GM12875 (cell line): Measurements from ENCODE around the gene GNA12.

Experiments
- H3K4me3 ChIP-seq: one replicate; pipeline ENCODE4 v1.5.1; 2011; ENCODE audit warnings: low read depth, low read length, control low read depth
- CTCF ChIP-seq: IDR thresholded peaks from 2 replicates; pipeline ENCODE4 v1.5.1; 2011; ENCODE audit warnings: low read depth, mild to moderate bottlenecking, control low read depth, inconsistent platforms, low read length, moderate library complexity, borderline replicate concordance; ENCODE audit not compliant: insufficient read depth

The GNA12 gene

GRCh38 chr7:2830609-2831376, 13.3 kb downstream of the GNA12 start:
- TF ChIP-seq CTCF: no peak
- H3K4me3 ChIP-seq: no peak overlapping the region

DNA sequence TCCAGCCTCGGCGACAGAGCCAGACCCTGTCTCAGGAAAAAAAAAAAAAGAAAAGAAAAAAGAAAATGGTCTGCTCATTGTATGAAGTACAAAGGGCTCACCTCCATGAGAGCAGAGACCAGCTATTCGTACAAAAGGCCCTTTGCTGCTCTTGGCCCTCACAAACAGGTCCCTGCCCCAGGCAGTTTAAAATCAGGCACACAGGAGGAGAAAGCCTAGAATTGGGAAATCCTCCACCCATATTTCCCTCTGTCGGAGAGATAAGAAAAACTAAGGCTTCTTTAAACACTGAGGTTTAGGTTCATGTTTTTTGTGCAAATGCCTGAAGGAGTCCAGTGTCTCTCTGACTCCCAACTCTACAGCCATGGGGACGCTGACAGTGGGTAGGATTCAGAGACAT, 15.1 kb downstream of the GNA12 start:
- no peak overlapping the region for H3K4me3 ChIP-seq
- no peak for TF ChIP-seq CTCF

- TF ChIP-seq CTCF: no peak
- no peak overlapping the region for H3K4me3 ChIP-seq
These were observed 17.3 kb downstream of the GNA12 start for GRCh38 chr7:2826771-2827170.

DNA sequence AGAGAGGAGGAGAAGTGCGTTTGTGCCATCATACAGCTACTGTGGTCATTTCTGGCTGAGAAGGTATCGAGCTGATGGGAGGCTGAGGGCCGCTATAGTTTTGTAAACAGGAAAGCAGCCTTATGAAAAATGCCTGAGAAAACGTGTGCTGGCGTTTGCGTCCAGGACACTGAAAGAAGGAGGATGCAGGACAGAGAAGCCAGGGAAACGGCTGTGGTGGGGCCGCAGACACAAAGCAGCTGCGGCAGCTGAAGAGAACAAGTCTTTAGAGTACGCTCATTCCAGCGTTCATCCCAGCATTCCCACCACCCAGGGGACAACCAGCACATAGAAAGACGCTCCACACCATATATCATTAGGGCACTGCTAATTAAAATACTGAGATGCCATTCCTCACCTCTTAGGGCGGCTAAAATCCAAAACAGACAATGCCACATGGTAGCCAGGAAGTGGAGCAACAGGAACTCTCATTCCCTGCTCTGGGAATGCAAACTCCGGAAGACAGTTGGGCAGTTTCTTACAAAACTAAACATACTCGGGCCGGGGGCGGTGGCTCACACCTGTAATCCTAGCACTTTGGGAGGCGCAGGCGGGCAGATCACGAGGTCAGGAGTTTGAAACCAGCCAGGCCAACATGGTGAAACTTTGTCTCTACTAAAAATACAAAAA, 18.4 kb downstream of the GNA12 start:
- H3K4me3 ChIP-seq: no peak overlapping the region
- TF ChIP-seq CTCF: no peak

DNA sequence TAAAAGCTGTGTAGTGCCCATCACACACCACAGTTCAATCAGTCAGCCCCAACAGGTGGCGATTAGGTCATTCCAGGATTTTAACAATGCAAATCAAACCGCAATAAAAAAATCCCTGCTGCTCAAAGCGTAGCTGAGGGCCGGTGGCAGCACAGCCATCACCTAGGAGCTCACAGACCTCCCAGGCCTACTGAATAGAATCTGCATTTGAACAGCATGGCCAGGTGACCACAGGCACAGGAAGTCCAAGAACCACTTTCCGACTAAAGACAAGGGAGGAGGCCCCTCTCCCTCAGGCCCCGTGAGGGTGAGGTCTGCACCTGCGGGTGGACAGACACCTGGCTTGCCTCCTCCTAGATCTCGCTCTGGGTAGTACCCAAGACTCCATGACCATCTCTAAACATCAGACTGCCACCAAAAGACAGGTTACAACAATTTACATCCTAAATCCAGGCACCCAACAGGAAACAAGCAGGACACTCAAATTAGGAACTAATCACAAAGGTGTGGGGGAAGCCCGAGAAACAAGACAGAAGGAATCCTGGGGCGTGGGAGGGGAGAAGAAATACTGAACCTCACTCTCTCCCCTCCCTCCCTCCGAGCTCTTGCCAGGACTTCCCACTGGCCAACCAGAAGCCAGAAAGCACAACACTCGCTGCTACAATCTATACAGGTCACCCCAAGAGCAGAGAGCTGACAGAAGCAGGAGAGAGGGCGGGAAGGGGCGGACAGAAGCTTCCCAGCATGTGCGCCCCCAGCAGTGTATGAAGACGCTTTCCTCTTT, 19.2 kb downstream of the GNA12 start:
- no peak overlapping the region for H3K4me3 ChIP-seq
- no peak for TF ChIP-seq CTCF

GRCh38 chr7:2824026-2824677, 20.0 kb downstream of the GNA12 start:
- no peak overlapping the region for H3K4me3 ChIP-seq
- no peak for TF ChIP-seq CTCF
